ENCODE data around the gene PTPRN2.

DNA sequence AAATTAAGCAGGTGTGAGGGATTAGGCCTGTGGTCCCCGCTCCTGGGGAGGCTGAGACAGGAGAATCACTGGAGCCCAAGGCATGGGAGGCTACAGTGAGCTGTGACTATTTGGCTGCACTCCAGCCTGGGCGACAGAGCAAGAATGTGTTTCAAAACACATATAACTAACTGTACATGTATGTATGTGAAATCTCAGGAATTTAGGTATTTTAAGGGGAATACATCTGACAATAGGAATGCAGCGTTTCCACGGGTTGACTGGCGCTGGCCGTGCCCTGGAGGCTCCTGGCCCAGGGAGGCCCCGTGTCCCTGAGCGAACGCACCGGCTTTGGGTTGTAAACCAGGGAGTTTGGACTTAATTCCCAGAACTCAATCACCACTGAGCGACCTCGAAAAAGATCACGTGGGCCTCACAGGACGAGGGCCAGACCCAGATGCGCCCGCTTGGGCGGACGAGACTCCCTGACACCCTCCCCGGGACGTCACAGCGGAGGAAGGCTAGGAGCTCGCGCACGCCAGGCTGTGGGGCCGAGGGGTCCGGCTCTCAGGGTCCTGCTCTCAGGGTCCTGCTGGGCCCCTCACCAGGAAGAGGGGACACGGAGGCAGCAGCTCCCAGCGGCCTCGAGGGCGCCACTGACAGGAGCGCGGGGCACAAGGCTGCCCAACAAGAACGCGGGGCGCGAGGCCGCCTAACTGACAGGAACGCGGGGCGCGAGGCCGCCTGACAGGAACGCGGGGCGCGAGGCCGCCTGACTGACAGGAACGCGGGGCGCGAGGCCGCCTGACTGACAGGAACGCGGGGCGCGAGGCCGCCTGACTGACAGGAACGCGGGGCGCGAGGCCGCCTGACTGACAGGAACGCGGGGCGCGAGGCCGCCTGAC is 18.4 kb downstream of the PTPRN2 start:
- TF ChIP-seq EZH2phosphoT487 (IDR thresholded peaks at IDR 0.05; ENCODE audit: borderline replicate concordance, low read depth, low read length) = no peak
- TF ChIP-seq, protein P1, sequence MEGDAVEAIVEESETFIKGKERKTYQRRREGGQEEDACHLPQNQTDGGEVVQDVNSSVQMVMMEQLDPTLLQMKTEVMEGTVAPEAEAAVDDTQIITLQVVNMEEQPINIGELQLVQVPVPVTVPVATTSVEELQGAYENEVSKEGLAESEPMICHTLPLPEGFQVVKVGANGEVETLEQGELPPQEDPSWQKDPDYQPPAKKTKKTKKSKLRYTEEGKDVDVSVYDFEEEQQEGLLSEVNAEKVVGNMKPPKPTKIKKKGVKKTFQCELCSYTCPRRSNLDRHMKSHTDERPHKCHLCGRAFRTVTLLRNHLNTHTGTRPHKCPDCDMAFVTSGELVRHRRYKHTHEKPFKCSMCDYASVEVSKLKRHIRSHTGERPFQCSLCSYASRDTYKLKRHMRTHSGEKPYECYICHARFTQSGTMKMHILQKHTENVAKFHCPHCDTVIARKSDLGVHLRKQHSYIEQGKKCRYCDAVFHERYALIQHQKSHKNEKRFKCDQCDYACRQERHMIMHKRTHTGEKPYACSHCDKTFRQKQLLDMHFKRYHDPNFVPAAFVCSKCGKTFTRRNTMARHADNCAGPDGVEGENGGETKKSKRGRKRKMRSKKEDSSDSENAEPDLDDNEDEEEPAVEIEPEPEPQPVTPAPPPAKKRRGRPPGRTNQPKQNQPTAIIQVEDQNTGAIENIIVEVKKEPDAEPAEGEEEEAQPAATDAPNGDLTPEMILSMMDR (conservative IDR thresholded peaks at IDR 0.05; ENCODE audit: low read length) = no peak

Data from OCI-LY7 (cell line).